Cardiac fibroblast (primary cell): ENCODE measurements around the gene IL16.
"Not testable (repeated sequence)": the region's sequence is repeated elsewhere in the genome, so short reads cannot be mapped to it uniquely, and the experiment has no call there.

Source experiments
- DNase-seq, 2 donors: peaks; one replicate each; pipeline versions ENCODE4 v3.0.0 to v3.0.0-alpha.2; 2010; ENCODE audit warnings: low read depth in 2 of 2
- H3K4me3 ChIP-seq, 2 donors: replicated peaks in 1 of 2; 1 replicate in 1 of 2; 2 replicates in 1 of 2; pipeline ENCODE4 v1.5.1; 2011; ENCODE audit warnings: low read depth in 2 of 2, low read length in 2 of 2, mild to moderate bottlenecking in 2 of 2, moderate library complexity in 1 of 2
- TF ChIP-seq, protein P1 (sequence below): IDR thresholded peaks from one replicate; pipeline ENCODE4 v1.5.1; 2011; ENCODE audit warnings: low read depth, mild to moderate bottlenecking, low read length, inconsistent platforms

IL16 gene

DNA sequence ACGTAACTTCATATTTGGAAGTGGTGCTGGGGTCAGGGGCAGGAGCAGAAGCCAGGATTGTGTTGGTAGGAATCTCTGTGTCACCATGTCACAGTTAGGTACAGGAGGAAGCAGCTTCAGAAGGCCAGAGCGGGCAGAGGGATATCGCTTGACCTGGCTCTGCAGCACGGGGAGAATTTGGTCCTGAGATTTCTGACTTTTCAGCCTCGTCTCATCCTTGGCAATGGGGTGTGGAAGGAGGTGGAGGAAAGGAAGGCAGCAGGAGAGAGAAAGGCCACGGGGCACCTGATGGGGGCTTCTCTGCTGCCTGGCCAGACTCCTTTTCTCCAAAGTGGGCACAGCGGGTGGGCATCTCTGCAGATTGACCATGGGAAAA lies 564 bp downstream of the IL16 start:
- H3K4me3 ChIP-seq = no peak overlapping the region
- TF ChIP-seq, protein P1, sequence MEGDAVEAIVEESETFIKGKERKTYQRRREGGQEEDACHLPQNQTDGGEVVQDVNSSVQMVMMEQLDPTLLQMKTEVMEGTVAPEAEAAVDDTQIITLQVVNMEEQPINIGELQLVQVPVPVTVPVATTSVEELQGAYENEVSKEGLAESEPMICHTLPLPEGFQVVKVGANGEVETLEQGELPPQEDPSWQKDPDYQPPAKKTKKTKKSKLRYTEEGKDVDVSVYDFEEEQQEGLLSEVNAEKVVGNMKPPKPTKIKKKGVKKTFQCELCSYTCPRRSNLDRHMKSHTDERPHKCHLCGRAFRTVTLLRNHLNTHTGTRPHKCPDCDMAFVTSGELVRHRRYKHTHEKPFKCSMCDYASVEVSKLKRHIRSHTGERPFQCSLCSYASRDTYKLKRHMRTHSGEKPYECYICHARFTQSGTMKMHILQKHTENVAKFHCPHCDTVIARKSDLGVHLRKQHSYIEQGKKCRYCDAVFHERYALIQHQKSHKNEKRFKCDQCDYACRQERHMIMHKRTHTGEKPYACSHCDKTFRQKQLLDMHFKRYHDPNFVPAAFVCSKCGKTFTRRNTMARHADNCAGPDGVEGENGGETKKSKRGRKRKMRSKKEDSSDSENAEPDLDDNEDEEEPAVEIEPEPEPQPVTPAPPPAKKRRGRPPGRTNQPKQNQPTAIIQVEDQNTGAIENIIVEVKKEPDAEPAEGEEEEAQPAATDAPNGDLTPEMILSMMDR = no peak

DNA sequence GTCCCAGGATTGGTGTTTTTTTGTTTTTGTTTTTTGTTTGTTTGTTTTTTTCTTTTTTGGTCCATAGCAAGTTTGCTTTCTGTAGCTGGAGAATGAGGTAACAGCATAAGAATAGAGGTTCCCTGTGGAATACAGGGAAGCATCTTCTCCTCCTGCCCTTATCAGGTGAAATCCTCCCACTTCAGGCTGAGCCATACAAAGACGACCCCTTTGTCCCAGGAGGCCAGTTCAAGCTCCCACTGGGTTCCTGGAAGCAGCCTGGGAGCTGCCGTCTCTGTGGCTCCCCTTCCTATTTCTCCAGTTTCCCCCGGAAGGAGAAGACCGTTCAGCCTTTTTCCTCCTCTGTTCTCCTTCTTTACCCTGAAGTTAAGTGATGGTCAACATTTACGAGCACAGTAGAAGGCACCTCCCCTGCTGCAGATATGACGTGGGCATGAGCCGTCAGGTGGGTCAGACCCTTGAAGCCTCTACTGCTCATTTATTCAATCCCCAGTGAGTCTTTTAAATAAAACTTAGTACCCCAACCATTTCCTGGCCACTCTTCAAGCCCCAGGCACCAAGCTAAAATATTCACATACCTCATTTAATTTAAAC lies 1.1 kb downstream of the IL16 start:
- DNase-seq = no peak
- TF ChIP-seq, protein P1 = no peak
- no peak overlapping the region for H3K4me3 ChIP-seq

More for the DNA sequence above, 564 bp downstream of the IL16 start:
- DNase-seq = no peak

DNA sequence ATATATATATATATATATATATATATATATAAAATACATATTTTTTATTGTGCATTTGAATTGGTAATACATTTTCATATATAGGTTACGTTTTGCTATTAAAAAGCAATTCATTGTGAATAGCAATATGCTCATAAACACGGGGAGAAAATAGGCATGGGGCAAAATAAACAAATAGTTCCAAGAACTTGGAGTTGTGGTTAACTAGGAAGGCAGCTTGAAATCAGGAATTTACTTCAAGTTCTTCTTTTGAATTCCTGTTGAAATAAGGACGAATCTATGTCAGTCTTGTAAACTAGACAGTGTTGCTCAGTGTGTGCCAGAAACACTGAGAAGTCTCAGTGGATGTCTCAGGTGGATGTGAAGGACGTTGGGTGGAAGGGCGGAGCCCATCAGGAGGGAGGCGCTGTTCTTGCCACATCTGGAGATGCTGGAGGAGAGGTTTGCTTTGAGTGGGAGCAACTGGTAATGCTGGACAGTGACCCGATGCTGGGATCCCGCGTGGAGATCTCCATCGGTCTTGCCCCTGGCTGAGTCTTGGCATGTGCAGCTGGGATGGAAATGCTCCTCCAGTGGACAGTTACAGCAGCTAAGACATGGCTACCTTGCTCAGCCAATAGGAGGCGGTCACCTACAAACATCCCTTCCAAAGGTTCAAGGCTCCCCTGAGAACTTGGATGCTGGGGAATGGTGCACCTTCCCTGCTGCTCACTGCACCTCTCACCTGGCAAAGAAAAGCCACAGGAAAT lies 2.5 kb downstream of the IL16 start:
- TF ChIP-seq, protein P1 = no peak
- no peak overlapping the region for H3K4me3 ChIP-seq
- DNase-seq = no peak

DNA sequence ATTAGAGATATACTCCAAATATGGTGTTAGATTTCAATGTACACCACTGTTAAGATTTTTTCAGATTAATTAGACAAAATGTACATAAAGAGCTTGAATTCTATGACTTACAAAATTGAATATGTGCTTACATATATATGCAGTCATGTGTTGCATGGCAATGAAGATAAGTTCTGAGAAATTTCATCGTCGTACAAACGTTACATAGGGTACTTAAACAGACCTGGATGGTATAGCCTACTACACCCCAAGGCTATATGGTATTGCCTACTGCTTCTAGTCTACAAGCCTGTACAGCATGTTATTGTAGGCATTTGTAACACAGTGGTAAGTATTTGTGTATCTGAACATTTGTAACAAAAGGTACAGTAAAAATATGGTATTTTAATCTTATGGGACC lies 9.3 kb downstream of the IL16 start:
- H3K4me3 ChIP-seq = no peak overlapping the region
- TF ChIP-seq, protein P1 = no peak
- no peak for DNase-seq

DNA sequence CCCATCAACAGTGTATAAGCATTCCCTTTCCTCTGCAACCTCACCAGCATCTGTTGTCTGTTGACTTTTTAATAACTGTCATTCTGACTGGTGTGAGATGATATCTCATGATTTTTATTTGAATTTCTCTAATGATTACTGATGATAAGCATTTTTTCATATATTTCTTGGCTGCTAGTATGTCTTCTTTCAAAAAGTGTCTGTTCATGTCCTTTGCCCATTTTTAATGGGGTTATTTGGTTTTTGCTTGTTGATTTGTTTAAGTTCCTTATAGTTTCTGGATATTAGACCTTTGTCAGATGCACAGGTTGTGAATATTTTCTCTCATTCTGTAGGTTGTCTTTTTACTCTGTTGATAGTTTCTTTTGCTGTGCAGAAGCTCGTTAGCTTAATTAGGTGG lies 11.3 kb downstream of the IL16 start:
- not testable (repeated sequence) for DNase-seq, H3K4me3 ChIP-seq

DNA sequence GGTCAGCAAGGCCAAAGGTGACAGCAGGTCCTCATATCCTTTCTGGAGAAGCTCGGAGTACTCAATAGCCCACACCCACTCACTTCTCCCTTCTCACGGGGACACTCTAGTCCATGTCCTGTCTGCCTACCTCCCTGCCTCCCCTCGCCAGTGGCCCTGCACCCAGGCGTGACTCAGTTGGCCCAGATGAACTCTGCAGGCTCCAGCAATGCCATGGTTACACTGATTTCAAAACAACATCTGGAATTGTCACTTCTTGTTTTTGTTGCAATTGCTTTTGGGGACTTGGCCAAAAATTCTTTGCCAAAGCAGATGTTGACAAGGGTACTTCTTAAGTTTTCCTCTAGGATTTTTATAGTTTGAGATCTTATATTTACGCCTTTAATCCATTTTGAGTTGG lies 13.0 kb downstream of the IL16 start:
- TF ChIP-seq, protein P1 = no peak
- H3K4me3 ChIP-seq = no peak overlapping the region
- no peak for DNase-seq

DNA sequence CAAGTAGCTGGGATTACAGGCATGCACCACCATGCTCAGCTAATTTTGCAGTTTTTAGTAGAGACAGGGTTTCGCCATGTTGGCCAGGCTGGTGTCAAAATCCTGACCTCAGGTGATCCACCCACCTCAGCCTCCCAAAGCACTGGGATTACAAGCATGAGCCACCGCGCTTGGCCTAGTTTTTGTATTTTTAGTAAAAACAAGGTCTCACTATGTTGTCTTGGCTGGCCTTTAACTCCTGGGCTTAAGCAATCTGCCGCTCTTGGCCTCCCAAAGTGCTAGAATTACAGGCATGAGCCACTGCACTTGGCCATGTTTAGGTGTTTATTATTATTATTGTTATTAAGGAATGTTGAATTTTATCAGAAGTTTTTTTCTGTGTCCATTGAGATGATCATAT lies 14.7 kb downstream of the IL16 start:
- TF ChIP-seq, protein P1 = no peak
- no peak for DNase-seq
- no peak overlapping the region for H3K4me3 ChIP-seq
